ENCODE results near the gene COL15A1.

Gene COL15A1

GRCh38 chr9:99055384-99055783 is 111.7 kb downstream of the COL15A1 start:
- Histone ChIP-seq H3K27ac (ENCODE audit: low read length) (no peak overlapping the region), H2AFZ (ENCODE audit: low read length) (no peak overlapping the region), H3K79me2 (ENCODE audit: low read length) (no peaks in the 10 kb centered on the region), H3K9me2 (replicated peaks; ENCODE audit: insufficient read depth, low read length) (no peaks in the 10 kb centered on the region), H3K36me3 (replicated peaks; ENCODE audit: insufficient read depth, low read length) (no peaks in the 10 kb centered on the region), H3K9ac (ENCODE audit: low read length) (no peak overlapping the region), H3K9me3 (replicated peaks; ENCODE audit: insufficient read depth, low read length) (no peaks in the 10 kb centered on the region), H4K20me1 (ENCODE audit: insufficient read depth, low read length) (no peaks in the 10 kb centered on the region), H3K4me1 (ENCODE audit: low read length) (peaks cover 52% of the 10 kb centered on the region), H3F3A (ENCODE audit: insufficient read depth, low read length) (peaks cover 8% of the 10 kb centered on the region; the same call in 1 of the 2 replicates), H3K4me2 (ENCODE audit: low read depth, low read length) (no peak overlapping the region), H3K4me3 (ENCODE audit: low read length) (no peak overlapping the region), H3K27me3 (replicated peaks; ENCODE audit: insufficient read depth, low read length) (no peaks in the 10 kb centered on the region)
- TF ChIP-seq CTCF (IDR thresholded peaks at IDR 0.05; ENCODE audit: low read length) (no peak), EZH2 (optimal IDR thresholded peaks at IDR 0.05; ENCODE audit: low read depth, low read length) (no peak), EZH2phosphoT487 (IDR thresholded peaks at IDR 0.05; ENCODE audit: low read length) (no peak)
- DNase-seq = no peak

- Histone ChIP-seq H2AFZ (ENCODE audit: low read length) (no peak overlapping the region), H3K79me2 (ENCODE audit: low read length) (no peaks in the 10 kb centered on the region), H4K20me1 (ENCODE audit: insufficient read depth, low read length) (no peaks in the 10 kb centered on the region), H3K27ac (ENCODE audit: low read length) (no peak overlapping the region), H3K27me3 (replicated peaks; ENCODE audit: insufficient read depth, low read length) (no peaks in the 10 kb centered on the region), H3K4me2 (ENCODE audit: low read depth, low read length) (no peak overlapping the region), H3F3A (ENCODE audit: insufficient read depth, low read length) (peaks cover 8% of the 10 kb centered on the region; the same call in 1 of the 2 replicates), H3K9me3 (replicated peaks; ENCODE audit: insufficient read depth, low read length) (no peaks in the 10 kb centered on the region), H3K4me3 (ENCODE audit: low read length) (no peak overlapping the region), H3K36me3 (replicated peaks; ENCODE audit: insufficient read depth, low read length) (no peaks in the 10 kb centered on the region), H3K4me1 (ENCODE audit: low read length) (peaks cover 52% of the 10 kb centered on the region), H3K9me2 (replicated peaks; ENCODE audit: insufficient read depth, low read length) (no peaks in the 10 kb centered on the region), H3K9ac (ENCODE audit: low read length) (no peak overlapping the region)
- no peak for DNase-seq
- TF ChIP-seq EZH2 (optimal IDR thresholded peaks at IDR 0.05; ENCODE audit: low read depth, low read length) = no peak
- no peak for TF ChIP-seq CTCF (IDR thresholded peaks at IDR 0.05; ENCODE audit: low read length)
- no peak for TF ChIP-seq EZH2phosphoT487 (IDR thresholded peaks at IDR 0.05; ENCODE audit: low read length)
These were observed 112.5 kb downstream of the COL15A1 start for GRCh38 chr9:99056186-99056585.

GRCh38 chr9:99056886-99057664 is 113.4 kb downstream of the COL15A1 start:
- H3K4me2 ChIP-seq (ENCODE audit: low read depth, low read length) = peak overlapping the region; percentile 23; the same call in 1 of the 2 replicates
- no peaks in the 10 kb centered on the region for H3K36me3 ChIP-seq (replicated peaks; ENCODE audit: insufficient read depth, low read length)
- no peaks in the 10 kb centered on the region for H3K9me2 ChIP-seq (replicated peaks; ENCODE audit: insufficient read depth, low read length)
- H3F3A ChIP-seq (ENCODE audit: insufficient read depth, low read length) = peaks cover 8% of the 10 kb centered on the region; the same call in 1 of the 2 replicates
- H3K9me3 ChIP-seq (replicated peaks; ENCODE audit: insufficient read depth, low read length) = no peaks in the 10 kb centered on the region
- no peak overlapping the region for H3K27ac ChIP-seq (ENCODE audit: low read length)
- H3K9ac ChIP-seq (ENCODE audit: low read length) = no peak overlapping the region
- H3K4me1 ChIP-seq (ENCODE audit: low read length) = peaks cover 50% of the 10 kb centered on the region
- no peak overlapping the region for H3K4me3 ChIP-seq (ENCODE audit: low read length)
- TF ChIP-seq EZH2phosphoT487 (IDR thresholded peaks at IDR 0.05; ENCODE audit: low read length) = no peak
- no peak for TF ChIP-seq EZH2 (optimal IDR thresholded peaks at IDR 0.05; ENCODE audit: low read depth, low read length)
- no peak for TF ChIP-seq CTCF (IDR thresholded peaks at IDR 0.05; ENCODE audit: low read length)
- no peaks in the 10 kb centered on the region for H3K27me3 ChIP-seq (replicated peaks; ENCODE audit: insufficient read depth, low read length)
- no peak overlapping the region for H2AFZ ChIP-seq (ENCODE audit: low read length)
- H4K20me1 ChIP-seq (ENCODE audit: insufficient read depth, low read length) = no peaks in the 10 kb centered on the region
- DNase-seq = peak; percentile 32
- no peaks in the 10 kb centered on the region for H3K79me2 ChIP-seq (ENCODE audit: low read length)
